HG02938 (cell line): ENCODE results near the gene RIN3.
A peak's percentile ranks its signal among the peaks of the same experiment; 100 is the strongest.

ENCODE experiments used
- ATAC-seq: cut with Tn5 transposase; IDR thresholded peaks from one replicate; pipeline ENCODE4 v1.9.1; 2021; ENCODE audit warnings: mild to moderate bottlenecking, moderate library complexity; ENCODE audit not compliant: unreplicated experiment

RIN3 gene

DNA sequence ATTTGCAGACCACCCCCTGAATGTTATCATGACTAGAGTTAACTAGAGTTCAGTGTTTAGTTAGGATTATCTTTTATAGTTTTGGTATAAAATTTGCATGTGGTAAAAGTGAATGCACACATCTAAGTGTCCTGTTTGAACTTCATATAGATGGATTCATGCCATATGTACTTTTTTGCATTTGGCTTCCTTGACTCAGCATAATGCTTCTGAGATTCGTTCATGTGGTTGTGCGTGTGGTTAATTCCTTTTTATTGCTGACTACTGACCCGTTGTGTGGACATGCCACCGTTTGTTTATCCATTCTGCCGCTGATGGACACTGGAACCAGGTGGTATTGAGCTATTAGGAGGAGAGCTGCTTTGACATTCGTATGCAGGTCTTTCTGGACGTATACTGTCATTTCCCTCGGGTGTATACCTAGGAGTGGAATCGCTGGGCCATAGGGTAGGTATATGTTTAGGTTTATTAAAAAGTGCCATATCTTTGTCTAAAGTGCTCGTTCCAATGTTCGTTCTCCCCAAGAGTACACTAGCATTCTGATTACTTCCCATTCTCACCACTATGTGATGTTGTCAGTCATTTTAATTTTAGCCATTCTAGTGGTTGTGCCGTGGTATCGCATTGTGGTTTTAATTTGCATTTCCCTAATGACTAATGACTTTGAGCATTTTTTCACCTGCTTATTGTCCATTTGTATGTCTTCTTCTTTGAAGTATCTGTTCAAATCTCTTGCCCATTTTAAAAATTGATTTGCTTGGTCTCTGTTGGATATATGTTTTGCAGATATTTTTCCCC lies 37.7 kb downstream of the RIN3 start:
- ATAC-seq, result peak; percentile 80

DNA sequence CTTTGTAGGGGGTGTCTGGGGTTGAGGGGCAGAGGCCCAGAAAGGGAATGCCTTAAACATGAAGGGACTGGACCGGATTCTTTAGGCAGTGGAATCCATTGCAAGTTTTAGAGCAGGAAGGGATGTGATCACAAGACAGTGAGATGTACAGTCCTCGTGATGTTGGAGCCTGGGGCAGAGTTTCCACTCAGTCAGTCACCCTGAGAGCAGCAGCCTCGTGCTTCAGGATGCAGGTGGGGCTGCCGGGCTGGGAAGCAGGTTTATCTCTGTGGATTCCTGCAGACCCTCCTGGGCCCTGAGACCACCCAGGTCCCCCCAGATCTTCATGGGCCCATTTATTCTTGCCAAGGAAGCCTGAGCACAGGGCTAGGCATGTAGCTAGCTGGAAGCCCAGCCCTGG lies 38.5 kb downstream of the RIN3 start:
- no peak for ATAC-seq

DNA sequence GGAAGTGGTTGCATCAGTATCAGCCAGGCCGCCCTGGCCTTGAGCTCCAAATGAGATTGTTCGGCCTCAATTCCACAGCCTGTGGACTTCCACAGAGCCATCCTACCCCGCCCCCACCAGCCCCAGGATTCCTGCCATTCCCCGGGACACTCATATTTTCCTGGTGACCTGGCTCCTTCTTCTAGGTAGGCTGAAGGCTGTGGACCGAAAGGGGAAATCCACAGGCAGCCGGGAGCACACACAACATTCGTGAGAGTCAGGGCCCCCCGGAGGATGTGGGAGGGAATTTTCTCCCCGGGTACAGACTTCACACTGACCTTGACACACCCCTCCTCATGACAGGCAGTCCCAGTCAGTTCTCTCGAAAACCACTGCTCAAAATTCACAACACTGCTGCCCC lies 39.9 kb downstream of the RIN3 start:
- ATAC-seq, result no peak

DNA sequence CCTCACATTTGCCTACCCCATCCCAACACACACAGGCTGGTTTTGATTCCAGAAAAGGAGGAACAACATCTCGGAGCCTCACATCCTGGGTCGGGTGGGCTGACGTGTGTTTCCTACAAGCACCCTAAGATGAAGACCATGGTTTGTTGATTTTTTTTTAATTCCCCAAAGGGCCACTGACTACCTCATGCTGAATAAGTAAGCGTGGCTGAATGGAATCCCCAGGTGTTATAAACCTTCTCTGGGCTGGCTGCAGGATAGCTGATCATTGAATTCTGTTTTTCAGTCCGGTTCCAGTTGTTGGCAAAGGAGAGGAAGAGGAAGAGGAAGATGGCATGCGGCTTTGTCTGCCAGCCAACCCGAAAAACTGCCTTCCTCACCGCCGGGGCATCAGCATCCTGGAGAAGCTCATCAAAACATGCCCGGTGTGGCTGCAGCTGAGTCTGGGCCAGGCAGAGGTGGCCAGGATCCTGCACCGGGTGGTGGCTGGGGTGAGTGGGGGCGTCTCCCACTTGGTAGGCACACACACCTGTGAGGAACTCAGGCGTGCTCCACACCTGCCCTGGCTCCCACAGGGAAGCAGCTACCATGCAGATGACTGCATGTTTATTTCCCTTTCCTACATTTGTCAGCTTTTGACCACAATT lies 42.0 kb downstream of the RIN3 start:
- ATAC-seq, result no peak

DNA sequence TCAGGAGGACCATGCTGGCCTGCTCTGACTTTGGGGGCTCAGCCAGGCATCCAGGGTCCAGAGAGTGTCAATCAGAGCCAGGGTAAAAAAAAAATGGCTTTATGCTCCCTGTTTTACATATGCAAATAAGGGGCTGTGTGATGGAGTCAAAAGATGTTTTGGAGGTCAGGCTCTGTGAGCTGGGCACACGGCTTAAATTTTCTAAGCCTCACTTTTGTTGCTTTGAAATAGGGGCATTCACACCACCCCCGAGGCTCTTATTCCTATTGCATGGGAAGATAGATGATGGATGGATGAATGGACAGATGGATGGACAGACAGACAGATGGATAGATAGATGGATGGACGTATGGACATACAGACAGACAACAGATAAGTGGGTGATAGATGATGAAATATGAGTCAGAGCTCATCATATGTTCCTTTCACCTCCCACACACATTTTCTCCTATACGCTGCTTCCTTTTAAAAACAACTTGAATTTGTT lies 42.7 kb downstream of the RIN3 start:
- no peak for ATAC-seq

DNA sequence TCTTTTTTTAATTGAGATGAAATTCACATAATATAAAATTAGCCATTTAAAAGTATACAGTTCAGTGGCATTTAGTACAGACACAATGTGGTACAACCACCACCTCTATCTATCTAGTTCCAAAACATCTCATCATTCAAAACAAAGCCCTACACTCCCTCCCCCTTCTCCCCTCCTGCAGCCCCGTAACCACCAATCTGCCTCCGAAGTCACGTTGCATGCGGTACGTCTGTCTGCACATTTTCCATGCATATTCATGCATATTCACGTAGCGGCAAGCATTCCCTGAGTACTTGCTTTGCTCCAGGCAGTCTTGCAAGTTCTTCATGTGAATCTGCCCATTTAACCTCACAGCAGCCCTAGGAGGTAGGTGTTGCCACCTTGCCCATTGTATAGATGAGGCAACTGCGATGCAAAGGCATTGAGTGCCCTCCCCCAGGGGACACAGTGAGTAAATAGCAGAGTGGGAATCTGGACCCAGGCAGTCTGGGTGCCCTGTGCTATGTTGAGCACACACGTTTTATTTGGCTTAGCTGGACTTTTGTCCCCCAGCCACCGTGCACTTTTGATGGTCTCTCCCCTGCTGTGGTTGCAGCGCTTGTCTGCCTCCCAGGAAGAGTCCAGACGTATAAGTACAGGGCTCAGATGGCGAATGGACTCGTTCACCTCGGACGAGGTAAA lies 43.4 kb downstream of the RIN3 start:
- ATAC-seq, result no peak

DNA sequence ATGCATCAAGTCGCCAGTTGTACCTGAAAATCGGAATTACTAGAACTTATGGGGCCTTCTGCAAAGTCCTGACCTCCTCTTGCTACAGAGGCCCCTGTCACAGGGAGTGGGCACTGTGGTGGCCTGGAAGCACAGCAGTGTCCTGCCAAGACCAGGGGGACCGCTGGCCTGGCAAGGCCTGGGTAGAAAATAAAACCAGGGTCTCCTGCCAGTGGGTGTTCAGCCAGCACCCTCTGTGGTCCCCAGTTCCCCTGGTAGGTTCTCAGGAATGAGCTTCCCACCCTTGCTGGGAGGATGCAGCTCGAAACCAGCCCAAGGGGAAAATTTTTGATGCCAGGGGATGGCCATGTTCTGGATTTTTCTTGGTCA lies 43.9 kb downstream of the RIN3 start:
- ATAC-seq, result no peak

DNA sequence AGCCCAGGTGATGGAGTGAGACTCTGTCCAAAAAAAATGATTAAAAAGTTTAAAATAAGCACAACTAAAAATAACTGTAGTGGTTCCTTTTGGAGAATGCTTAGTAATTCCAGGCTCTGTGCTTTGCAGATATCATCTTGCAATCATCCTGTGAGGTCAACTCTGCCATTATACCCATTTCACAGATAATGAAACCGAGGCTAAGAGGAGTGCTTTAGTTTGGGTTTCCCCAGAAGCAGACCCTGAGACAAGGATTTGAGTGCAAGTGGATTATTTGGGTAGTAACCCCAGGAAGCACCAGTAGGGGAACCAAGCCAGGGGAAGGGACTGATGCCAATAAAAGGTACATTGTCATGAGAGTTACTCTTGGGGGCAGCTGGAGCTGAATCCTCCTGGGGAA lies 44.7 kb downstream of the RIN3 start:
- no peak for ATAC-seq

DNA sequence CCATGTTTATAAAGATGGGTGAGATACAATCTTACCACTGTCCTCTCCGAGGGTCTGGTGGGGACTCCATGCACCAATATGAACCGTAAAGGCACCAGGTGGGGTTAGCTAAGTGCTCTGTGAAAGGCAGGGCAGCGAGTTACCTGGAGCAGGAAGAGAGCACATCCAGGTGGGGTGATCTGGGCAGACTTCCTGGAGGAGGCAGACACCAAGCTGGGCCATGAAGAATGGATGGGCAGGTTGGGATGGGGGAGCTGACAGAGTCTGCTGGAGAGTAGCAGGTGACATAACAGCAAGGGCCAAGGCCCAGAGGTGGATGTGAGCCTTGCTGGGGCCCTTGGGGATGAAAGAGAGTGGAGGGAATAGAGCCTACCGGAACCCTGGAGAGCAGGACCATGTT lies 45.9 kb downstream of the RIN3 start:
- no peak for ATAC-seq

DNA sequence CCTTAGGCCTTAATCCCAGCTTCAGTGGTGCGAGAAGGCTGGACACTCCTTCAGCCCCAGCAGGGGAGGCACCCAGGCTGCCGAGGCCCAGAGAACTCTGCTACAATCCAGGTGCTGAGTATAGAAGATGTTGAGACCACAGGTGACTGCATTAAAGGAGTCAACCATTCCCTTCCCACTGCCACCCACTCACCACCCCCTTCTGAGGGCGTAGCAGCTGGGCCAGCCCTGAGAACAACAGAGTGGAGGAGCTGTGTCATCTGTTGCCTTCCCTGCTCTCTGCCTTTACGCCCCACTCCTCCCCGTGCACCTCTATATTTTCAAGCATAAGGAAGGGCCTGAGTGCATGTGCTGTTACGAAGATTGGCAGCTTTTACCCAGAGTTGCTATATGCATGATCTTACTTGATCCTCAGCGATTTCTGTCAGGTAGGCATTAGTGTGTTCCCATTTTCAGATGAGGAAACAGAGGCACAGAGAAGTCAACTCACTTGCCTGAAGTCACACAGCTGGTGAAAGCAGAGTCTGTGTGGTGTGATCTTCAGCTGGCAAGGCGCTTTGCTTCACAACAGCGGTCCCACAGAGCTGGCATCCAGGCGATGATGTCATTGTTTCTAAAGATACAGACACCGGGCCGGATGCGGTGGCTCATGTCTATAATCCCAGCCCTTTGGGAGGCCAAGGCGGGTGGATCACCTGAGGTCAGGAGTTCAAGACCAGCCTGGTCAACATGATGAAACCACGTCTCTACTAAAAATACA lies 46.7 kb downstream of the RIN3 start:
- ATAC-seq, result no peak

DNA sequence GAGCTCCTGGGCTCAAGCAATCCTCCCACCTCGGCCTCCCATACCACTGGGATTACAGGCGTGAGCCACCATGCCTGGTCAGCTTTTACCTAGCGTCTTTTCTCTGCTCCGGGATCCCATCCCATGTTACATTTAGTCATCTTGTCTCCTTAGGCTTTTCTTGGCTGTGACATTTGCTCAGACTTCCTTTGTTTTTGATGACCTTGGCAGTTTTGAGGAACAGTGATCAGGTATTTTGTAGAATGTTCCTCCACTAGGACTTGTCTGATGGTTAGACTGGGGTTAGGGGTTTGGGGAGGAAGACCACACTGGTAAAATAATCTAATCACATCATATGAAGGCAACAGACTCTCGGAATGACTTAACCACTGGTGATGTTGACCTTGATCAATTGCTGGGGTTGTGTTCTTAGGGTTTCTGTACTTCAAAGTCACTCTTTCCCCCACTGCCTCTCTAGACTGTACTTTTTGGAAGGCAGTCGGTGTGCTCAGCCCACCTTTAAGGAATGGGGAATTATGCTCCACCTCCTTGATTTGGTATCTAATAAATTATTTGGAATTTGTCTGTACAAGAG lies 48.4 kb downstream of the RIN3 start:
- no peak for ATAC-seq

DNA sequence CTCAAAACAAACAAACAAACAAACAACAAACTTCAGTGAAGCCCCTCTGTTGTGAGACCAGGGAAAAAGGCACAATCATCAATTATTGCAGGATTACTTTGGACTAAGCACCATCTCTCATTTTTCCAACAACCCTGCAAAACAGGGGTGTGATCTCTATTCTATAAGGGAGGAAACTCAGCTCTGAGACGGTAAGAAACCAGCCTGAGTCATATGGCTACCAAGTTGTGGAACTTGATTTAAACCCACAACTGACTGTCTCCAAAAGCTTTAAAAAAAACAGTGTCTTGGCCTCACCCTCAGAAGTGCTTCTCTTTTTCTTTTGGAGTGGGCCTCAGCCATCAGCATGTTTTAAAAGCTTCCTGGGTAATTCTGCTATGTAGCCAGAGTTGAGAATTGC lies 49.8 kb downstream of the RIN3 start:
- ATAC-seq, result peak; percentile 83

DNA sequence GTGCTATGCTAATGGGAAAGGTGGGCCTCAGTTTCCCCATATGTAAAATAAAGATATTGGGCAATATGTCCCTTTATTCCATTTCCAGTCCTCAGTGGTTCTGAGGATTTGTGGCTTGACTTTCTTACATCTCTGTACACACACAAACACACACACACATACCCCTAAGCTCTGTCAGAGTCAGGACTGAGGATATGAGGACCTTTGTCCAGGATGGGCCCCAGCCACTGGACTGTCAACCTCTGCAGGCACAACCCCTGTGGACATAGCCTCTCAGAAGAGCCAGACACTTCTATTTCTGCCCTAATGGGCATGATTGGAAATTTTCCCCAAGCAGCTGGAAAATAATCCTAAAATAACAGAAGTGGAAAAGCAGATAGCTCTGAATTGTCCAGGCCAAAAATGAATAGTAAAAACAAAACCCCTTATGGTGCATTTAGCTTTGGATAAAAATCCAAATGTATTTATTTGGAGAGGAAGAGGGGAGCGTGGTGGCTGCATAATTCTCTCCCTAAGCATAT lies 50.2 kb downstream of the RIN3 start:
- no peak for ATAC-seq

DNA sequence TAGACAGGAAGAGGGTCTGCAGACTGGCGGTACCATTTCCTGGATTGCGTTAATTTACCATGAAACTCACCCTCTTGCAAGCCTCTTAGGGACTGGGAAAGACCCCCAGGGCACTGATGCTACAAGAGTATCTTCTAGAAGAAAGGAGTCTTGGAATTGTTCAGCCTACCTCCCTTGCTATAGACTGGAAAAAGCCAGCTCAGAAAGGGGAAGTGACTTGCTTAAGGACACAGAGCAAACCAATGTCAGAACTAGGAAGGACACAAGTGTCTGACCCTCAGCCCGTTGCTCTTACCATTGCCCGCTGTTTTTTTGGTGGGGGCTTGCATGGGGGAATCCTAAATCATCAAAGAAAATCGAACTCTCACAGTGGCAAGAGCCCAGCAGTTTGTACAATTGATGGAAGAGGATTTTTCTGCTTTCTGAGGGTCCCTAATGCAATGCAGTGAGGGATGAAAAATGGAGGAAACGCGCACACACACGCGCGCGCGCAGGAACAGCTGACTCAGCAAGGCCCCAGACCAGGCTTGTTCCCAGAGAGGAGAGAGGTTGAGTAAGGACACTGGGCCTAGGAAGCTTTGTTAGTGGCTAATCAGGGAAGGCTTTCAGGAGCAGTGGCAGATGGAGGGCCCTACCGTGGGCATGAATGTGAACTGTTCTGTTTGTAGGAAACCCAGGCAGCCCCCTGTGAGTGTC lies 50.9 kb downstream of the RIN3 start:
- ATAC-seq, result no peak

DNA sequence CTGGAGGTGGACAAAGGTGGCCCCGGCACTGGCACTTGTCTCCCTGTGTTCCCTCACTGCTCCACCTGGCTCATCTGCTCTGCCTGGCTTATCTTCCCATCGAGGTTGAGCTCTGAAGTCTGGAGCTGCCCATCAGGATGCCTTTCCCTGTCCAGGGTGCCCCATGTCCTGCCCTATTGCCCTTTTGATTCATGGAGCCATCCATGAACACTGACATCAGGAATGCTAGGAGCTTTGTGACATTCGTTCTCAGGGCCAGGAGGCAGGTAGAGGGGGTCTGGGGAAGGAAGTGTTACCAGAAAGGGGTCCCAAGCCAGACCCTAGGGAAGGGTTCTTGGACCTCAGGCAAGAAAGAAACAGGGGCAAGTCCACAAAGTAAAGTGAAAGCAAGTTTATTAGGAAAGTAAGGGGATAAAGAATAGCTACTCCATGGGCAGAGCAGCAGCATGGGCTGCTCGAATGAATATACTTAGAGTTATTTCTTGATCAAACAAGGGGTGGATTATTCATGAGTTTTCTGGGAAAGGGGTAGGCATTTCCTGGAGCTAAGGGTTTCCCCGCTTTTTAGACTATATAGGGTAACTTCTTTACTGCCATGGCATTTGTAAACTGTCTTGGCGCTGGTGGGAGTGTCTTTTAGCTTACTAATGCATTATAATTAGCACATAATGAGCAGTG lies 51.6 kb downstream of the RIN3 start:
- ATAC-seq, result no peak

DNA sequence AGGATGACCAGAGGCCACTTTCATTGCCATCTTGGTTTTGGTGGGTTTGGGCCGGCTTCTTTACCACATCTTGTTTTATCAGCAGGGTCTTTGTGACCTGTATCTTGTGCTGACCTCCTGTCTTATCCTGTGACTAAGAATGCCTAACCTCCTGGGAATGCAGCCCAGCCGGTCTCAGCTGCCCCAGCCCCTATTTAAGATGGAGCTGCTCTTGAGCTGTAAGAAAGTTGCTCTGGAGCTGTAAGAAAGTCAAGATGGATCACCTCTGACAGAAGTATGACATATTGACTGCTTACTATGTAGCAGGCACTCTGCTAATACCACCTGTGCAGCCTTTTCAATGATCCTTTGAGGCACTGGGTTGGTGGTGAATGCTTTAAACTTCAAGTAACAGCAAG lies 52.1 kb downstream of the RIN3 start:
- ATAC-seq, result no peak

DNA sequence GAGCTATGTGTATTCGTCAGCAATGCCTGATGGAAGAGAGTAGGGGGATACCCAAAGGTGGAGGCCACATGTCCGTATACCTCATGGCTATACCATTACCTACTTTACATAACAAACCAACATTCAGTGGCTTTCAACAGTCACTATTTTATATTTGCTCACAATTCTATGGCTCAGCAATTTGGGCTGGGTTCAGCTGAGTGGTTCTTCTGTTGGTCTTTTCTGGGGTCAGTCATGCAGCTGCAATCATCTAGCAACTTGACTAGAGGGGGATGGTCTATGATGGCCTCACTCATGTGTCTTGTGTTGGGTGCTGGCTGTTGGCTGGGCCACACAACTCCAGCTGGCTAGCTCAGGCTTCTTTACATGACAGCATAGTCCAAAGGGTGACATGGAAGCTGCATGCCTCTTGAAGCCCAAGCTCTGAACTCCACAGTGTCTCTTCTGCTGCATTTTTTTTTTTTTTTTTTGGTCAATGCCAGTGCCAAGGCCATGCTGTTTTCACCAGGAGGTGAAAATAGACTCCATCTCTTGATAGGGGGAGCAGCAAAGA lies 53.7 kb downstream of the RIN3 start:
- no peak for ATAC-seq

DNA sequence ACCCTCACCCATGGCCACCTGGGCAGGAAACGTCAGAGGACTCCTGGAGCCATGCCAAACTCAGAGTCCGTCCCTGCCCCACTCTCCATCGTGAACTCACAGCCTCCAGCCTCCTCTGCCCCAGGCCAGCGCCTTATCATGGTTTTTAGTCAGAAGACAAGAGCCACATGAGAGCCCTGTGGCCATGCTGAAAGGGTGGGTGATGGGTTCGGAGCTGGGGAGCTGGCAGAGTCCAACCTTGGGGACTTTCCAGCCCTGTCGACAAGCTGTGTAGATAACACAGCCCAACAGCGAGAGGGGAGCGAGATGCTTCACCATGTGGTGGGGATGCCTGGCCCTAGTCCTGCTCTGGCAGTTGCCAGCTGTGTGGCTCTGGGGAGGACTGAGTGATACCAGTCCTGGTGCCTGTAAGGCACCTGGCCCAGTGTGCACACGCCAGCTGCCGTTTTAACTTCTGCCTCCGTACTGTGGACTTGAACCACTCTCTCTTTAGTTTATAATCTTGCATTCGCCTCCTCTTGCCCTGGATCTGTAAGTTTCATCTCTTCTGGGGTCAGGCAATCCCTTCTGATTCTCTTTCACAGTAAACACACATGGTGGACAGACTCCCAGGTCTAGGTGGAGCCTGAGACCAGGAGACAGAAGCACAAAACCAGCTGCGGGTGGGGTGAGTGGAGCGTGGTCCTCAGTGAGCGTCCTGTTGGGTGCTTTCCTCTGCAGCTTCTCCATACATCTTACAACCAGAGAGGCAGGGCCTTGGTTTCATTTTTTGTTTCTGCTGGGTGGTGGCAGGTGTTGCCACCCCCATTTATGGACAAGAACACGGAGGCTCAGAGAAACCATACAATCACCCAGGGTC lies 55.3 kb downstream of the RIN3 start:
- ATAC-seq, result peak; percentile 78
